HG03575 (cell line): ENCODE results near the gene GCH1.

Source experiments
- ATAC-seq: cut with Tn5 transposase; IDR thresholded peaks from one replicate; pipeline ENCODE4 v1.9.1; 2021; ENCODE audit not compliant: unreplicated experiment, insufficient number of reproducible peaks, low FRiP score; ENCODE audit errors: extremely low read depth

The GCH1 gene

GRCh38 chr14:54836231-54836630 lies 66.4 kb downstream of the GCH1 start:
- ATAC-seq: no peak

- ATAC-seq: no peak
These were observed 67.9 kb downstream of the GCH1 start for GRCh38 chr14:54834727-54835126.

GRCh38 chr14:54834081-54834480 lies 68.5 kb downstream of the GCH1 start:
- no peak for ATAC-seq

GRCh38 chr14:54830650-54831049 lies 72.0 kb downstream of the GCH1 start:
- no peak for ATAC-seq

GRCh38 chr14:54829486-54830224 lies 73.0 kb downstream of the GCH1 start:
- no peak for ATAC-seq

GRCh38 chr14:54828037-54828436 lies 74.6 kb downstream of the GCH1 start:
- ATAC-seq: no peak

GRCh38 chr14:54823757-54824549 lies 78.7 kb downstream of the GCH1 start:
- ATAC-seq: no peak

- ATAC-seq: no peak
These were observed 79.9 kb downstream of the GCH1 start for GRCh38 chr14:54822685-54823084.

- no peak for ATAC-seq
These were observed 84.2 kb downstream of the GCH1 start for GRCh38 chr14:54818201-54819133.

DNA sequence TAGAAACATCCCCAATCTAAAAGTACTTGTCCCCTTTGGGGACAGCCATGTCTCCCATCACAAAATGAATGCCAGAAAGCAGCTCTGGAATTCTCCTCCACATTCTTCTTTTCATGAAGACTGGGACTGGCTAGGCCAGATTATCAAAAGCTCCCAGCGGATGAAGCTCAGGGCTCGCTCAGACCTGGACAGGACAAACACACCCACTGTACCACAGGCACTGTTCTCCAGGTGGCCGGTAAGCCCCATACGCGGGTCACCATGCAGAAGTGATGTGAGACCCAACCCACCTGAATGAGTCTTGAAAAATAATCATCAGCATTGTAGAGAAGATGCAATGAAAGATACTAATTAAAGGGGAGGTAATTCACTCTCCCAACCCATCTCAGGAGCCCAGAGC lies 85.1 kb downstream of the GCH1 start:
- no peak for ATAC-seq

DNA sequence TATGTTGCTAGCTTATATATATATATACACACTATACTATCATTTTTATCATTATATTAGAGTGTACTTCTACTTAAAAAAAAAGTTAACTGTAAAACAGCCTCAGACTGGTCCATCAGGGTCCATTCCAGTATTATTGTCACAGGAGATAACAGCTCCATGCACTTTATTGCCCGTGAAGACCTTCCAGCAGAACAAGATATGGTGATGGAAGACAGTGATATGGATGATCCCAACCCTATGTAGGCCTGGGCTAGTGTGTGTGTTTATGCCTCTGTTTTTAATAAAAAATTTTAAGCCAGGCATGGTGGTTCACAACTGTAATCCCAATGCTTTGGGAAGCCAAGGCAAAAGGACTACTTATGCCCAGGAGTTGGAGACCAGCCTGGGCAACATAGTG lies 86.2 kb downstream of the GCH1 start:
- ATAC-seq: no peak

GRCh38 chr14:54815515-54815914 lies 87.1 kb downstream of the GCH1 start:
- ATAC-seq: no peak

DNA sequence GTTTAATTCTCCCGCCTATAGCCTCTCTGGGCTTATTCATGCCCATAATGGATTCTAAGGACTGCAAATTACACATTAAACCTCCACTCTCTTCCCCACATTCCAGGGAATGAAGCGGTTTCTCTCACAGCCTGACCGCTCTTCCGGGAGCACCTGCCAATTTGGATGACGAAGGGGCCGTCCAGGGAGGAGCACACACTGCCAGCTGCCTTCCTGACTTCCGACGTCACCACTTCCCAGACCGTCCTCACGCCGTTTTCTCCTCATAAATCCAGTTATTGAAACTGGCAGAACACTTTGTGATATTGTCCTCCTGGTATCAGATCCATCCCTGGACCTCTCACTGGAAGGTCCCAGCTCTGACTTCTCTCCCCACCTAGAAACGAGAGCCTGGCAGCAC lies 87.6 kb downstream of the GCH1 start:
- no peak for ATAC-seq

DNA sequence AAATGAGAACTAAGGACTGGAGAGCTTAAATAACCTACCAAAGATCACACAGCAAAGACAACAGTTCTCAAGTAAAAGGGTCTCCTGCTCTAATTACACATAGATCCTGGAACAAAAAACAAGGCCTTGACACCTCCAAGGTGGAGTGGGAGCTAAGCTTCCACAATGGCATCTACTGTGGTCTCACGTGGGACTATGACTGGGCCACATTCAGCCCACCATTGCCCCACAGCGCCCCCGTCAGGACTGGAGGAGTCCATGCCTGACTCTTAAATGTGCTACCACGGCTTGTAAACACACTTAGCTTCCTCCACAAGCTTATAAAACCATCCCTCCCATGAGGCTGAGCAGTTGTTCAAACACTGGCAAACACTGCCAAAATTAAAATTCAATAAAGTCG lies 88.5 kb downstream of the GCH1 start:
- no peak for ATAC-seq

DNA sequence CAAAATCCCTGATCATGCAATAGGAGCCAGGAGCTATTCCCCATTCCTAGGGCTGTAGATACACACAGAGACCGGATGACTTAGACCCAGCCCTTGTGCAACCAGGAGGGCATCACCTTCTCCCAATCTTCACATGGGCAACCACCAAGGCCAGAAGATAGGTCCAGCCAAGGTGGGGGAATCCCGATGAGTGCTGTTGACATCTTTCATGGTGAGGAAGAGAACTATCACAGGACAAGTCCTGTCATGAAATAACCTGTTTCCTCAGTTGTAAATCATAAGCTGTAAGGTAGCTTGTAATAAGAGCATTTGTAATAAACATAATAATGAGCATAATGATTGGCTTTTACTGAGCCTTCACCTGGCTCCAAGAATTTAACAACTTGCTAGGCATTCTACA lies 89.5 kb downstream of the GCH1 start:
- ATAC-seq: no peak

DNA sequence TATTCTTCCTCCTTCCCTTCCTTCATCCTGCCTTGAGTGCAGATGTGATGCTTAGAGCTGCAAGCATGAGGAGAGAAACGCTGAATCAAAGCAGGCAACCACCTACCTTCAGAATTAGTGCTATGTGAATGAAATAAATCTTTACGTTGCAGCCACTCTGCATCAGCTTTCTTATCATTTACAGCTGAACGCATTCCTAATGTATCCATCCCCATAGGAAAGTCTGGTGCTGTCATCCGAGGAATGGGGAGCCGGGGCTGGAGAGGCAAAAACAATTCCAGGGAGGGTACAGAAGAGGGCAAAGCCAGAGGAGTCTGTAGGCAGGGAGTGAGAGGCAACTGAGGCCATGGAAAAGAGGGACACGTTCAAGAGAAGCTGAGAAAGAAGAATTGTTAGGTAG lies 90.0 kb downstream of the GCH1 start:
- ATAC-seq: no peak

- ATAC-seq: no peak
These were observed 92.9 kb downstream of the GCH1 start for GRCh38 chr14:54809767-54810166.

DNA sequence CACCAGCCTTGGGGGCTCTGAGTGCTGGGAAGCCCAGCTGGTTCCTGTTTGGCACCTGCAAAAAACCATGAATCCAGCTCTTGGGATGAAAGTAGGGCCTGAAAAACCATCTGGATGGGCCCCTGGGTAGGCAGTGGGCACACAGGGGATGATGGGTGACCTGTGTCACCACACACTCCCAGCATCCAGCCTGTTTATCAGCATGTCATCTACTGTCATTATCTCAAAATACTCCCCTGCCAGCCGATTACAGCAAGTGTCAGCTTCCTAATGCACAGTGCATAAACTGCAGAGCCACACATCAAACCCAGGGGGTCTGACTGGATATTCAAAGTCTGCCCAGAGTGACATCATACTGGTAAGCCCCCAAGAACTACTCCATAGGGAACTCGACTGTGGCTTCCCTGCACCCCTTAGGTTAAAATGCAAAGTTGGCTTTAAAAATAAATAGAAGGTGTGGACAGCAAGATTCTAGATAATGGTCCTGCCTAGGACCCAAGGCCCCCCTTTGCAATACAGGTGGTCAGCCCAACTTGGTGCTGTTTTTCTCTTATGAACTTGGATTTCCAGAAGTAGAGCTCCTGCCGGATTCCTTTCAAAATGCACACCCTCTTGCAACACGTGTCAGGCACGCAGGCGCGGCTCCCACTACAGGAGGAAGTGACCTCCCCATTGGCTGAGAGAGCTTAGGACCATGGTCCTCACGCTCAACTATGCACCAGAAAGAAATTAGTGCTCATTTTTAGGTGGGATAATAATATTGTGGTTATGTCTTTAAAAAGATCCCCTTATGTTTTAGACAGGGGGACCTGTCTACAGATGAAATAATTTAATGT lies 94.1 kb downstream of the GCH1 start:
- no peak for ATAC-seq

- ATAC-seq: no peak
These were observed 94.7 kb downstream of the GCH1 start for GRCh38 chr14:54807881-54808280.
